HEK293T (cell line): ENCODE results near the gene FRMPD2.

ENCODE experiments used
- ARNT ChIP-seq: fragments of 450-650 bp; IDR thresholded peaks from 2 replicates; pipeline ENCODE4 v1.6.1; 2017; ENCODE audit warnings: mild to moderate bottlenecking
- BHLHE40 ChIP-seq: fragments of 450-650 bp; IDR thresholded peaks from 2 replicates; pipeline ENCODE4 v1.6.1; 2016; ENCODE audit warnings: mild to moderate bottlenecking, moderate library complexity, borderline replicate concordance
- ELF4 ChIP-seq: fragments of 450-650 bp; IDR thresholded peaks from 2 replicates; pipeline ENCODE4 v1.6.1; 2017; ENCODE audit warnings: antibody characterized with exemption
- HDGF ChIP-seq: fragments of 450-650 bp; IDR thresholded peaks from 2 replicates; pipeline ENCODE4 v1.6.1; 2017; ENCODE audit warnings: antibody characterized with exemption, borderline replicate concordance
- TARDBP ChIP-seq: fragments of 450-650 bp; IDR thresholded peaks from 2 replicates; pipeline ENCODE4 v1.6.1; 2016

DNA sequence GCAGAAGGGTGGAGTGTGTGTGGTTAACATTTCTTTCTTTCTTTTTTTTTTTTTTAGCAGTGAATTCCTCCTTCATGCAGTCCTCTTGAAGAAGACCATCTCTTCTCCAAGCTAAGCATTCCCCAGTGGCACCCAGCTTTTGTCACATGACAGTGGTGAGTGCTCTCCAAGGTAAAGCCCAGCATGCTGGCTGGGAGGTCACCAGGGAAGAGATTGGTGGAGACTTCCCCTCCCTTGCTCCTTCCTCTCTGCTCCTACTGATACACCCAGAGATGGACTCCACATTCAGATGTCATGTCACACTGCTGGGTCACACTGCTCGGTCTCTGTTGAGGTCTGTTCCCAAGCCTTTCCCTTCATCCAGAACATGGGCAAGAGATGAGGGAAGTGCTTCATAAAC, 55.3 kb downstream of the FRMPD2 start:
- TF ChIP-seq BHLHE40 (no peak), TARDBP (no peak), ELF4 (no peak), ARNT (no peak), HDGF (no peak)
